Adipose tissue (tissue), 3 donors: ENCODE measurements around the gene C4orf50. TPM values are rescaled to one million over a fixed set of nuclear protein-coding genes. Genes with fewer than 3 reads are reported as not detected.

ENCODE experiments used
- H3K27ac ChIP-seq: one replicate; pipeline ENCODE4 v1.5.1; 2013; ENCODE audit warnings: low read depth, low read length
- WGBS, 3 donors: extraction: QIAGEN DNeasy Blood & Tissue Kit; methylation state at CpG; one replicate each; pipeline ENCODE4 v1.1.7; 2013; 5-methylcytosine and 5-hydroxymethylcytosine counted together
- polyA plus RNA-seq, 3 donors: library from polyadenylated mRNA; stranded (reverse); fragments of 200-250 nt; gene quantifications; one replicate each; pipeline ENCODE4 v1.2.3, GENCODE V29; 2013
- donor health status: healthy with polysubstance abuse.
- donor health status: Bipolar disorder and iron deficiency.
- donor health status: healthy.

Gene C4orf50
- polyA plus RNA-seq, 3 donors = 0.01 to 0.03 TPM; not detected in 1

DNA sequence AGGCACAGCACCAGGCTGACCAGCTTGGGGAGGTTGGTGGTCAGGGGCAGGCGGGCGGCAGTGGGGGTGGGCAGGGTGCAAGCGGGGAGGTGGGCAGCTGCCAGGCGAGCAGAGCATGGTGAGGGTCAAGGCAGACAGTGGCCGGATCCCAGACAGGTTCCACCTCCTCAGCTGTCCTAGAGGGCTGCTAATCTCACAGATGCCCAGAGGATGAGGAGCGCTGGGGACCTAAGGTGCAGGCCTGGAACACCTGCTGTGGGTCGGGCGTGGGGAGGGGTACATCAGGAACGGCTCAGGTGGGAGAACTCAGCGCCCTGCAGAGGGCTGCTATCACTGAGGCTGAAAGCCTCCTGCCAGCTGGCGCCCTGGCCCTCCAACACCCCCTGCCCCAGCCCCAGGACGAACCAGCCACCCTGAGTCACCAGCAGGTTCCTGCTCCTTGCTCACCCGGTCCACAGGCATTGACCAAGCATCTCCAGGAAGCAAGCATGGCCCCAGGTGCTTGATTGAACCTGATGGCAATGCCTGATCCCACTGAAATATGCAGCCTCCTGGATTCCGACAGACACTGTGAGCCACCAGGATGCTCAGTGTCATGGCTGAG lies 28.4 kb upstream of the C4orf50 start:
- no peak overlapping the region for H3K27ac ChIP-seq
- 76 to 93% (median 85%) methylated on average over 14 of the region's 14 CpGs for WGBS, 3 donors

DNA sequence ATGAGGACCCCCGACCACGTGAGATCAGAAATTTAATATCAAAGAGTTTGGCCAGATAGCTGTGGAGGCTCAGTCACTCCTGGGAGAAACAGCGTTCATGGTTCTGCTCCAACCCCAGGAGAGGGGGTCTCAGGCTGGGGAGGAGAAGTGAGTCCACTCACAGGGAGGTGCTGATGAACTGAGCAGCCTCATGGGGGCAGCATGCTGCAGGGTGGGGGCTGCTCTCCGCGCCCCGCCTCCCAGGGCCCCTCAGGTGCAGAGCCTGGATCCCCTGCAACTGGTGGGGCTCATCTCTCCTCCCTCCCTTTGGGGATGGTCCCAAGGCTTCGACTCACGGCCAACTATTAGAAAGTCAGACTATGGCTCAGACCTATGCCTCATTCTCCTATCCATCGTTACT lies 26.6 kb upstream of the C4orf50 start:
- no peak overlapping the region for H3K27ac ChIP-seq
- WGBS, 3 donors = 25 to 40% (median 39%) methylated on average over 9 of the region's 9 CpGs

DNA sequence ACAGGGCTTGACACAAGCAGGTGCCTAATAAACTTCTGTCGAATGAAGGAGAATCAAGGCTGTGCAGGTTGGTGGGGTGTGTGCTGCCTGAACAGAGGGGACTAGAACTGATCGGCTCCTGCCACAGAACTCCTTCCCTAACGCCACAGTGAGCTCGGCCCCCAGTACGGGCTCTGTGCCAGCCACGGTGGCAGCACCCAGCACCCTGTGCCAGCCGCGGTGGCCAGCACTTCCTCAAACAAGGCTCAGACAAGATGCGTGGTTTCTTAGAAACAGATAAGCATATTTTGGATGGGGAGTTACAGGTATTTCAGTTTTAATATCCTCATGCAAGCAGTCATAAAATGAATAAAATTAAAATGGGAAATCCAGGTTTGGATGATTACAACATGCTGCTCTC lies 26.0 kb upstream of the C4orf50 start:
- 37 to 54% (median 46%) methylated on average over 9 of the region's 9 CpGs for WGBS, 3 donors
- no peak overlapping the region for H3K27ac ChIP-seq

DNA sequence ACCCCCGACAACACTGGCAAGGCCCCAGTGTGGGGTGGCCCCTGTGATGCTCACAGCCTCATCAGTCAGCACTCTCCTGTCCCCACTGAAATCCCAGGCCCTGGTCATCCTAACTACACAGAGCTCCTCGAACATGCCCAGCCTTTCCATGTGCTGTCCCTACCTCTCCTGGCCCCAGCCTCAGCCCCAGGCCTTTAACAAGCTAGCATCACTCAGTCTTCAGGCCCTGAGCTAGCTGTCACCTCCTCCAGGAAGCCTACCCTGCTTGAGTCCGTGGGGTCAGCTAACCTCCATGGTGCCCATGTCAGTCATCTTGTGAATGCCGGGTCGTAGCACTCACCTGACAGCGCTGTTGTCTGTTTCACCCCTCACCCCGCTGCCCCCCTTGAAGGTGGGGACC lies 25.6 kb upstream of the C4orf50 start:
- WGBS, 3 donors = 66 to 83% (median 75%) methylated on average over 7 of the region's 7 CpGs
- H3K27ac ChIP-seq = no peak overlapping the region

DNA sequence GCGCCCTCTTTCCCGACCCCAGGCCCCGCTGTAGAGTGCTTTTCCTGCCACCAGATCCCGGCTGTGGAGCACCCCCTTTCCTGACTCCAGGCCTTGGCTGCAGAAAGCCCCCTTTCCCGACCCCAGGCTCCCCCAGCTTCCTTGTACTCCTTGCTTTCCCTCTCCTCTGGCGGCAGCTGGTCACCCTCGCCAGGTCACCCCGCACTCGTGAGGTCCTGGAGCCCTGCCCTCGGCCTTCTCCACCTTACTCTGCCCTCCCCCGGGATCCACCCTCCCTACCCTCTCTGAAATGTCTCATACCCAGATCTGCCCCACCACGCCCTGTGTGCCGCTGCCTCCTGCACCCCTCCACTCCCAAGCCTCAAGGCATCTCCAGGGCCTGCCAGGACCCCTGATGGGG lies 25.0 kb upstream of the C4orf50 start:
- no peak overlapping the region for H3K27ac ChIP-seq
- 58 to 72% (median 72%) methylated on average over 12 to 13 of the region's 13 CpGs for WGBS, 3 donors

DNA sequence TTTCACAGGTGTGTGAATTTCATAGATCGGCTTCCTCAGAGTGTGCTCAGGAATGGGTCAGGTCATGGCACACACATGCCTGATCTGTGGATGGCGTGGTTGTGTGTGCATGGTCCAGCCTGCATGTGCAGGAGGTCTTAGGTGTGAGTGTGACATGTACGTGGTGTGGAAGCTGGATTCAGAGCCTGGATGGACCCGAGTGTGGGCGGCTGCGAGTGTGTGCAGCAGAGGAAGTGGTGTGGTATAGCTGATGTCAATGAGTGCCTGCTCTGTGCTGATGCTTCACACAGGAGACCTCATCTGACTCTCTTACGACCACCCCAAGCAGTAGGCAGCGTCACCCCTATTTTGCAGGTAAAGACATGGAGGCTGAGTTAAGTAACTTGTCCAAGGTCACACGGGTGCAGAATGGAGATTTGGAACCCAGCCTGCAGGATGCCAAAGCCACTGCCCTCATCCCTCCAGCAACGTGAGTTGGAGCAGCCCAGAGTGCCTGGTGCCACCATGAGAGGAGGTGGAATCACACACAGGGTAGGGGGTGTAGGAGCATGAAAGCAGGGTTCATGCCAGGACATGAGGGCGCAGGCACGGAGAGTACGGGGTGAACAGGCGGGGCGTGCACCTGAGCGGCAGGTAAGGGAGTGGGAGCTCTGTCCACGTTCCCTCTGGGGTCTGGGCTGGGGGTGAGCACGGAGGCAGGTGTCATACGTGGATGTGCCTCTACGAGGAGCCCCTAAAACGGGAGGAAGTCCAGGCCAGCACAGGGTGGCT lies 24.2 kb upstream of the C4orf50 start:
- WGBS, 3 donors = 73 to 81% (median 80%) methylated on average over 21 of the region's 21 CpGs
- H3K27ac ChIP-seq = no peak overlapping the region

DNA sequence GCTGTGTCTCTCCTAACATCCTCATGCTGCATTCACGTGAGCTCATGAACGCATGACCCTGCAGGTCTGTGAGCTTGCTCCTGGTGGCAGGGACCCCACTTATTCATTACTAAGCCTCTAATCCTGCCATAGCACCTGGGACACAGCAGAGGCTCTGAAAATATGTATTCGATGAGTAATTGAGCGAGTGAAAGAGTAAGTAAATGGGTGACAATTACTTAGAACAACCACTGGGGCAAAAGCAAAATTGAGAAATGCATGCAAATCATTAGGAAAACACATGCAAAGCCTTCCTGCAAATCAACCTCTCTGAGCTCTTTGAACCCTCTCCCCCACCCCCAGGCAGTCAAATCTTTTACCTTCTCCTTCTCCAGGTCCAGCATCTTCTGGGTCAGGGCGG lies 23.6 kb upstream of the C4orf50 start:
- no peak overlapping the region for H3K27ac ChIP-seq
- WGBS, 3 donors = 65 to 85% (median 83%) methylated on average over 5 of the region's 5 CpGs

DNA sequence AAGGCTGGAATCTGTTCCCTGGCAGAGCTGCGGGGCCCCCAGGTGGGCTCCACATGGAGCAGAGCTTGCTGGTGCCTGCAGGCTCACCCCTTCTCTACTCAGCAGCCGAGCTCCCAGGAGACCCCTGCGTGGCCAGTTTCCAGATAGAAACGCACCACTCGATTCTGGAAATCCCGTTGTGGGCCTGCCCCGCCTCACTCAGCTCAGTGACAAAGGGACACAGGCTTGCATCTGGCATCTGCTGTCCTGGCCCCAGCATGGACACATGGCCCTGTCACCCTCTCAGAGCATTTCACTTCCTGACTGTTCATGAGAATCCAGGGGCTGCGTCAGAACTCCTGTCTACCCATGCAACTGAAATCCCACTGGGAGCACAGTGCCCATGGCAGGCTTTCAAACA lies 20.5 kb upstream of the C4orf50 start:
- H3K27ac ChIP-seq = no peak overlapping the region
- WGBS, 3 donors = 71 to 78% (median 73%) methylated on average over 8 of the region's 8 CpGs

DNA sequence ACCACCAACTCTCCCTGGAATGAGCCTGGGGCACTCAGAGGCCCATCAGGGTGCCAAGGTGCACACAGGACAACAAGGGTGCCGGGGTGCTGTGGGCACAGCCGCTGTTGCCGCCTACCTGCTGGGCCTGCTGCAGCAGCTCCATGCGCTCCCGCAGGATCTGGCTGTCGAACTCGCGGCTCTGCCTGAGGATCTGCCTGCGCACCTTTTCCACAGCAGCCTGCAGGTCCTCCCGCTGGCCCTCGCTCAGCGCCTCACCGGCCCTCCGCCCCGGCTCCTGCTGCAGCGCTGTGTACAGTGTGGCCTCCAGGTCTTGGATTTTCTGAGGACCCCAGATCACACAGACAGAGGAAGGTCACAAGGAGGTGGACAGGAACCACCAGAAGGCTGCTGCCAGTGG lies 17.6 kb upstream of the C4orf50 start:
- H3K27ac ChIP-seq = no peak overlapping the region
- 90 to 95% (median 92%) methylated on average over 16 of the region's 16 CpGs for WGBS, 3 donors

DNA sequence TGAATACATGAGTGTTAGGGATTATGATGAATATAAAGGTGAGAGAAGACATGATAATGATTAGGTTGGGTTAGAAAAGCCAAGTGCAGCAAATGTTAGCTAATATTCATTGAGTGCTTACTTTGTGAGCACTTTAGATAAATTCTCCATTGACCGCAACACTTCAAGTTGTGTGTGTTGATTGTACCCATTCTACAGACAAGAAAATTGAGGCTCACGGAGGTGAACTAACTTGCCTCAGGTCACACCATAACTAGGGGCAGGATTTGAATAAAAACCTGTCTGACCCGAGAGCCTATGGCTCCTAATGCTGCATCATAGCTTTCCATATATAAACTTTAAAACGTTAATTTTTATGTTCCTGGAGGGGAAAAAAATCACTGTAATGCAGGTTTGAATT lies 15.2 kb upstream of the C4orf50 start:
- H3K27ac ChIP-seq = no peak overlapping the region
- 56 to 63% (median 62%) methylated on average over 4 of the region's 4 CpGs for WGBS, 3 donors

DNA sequence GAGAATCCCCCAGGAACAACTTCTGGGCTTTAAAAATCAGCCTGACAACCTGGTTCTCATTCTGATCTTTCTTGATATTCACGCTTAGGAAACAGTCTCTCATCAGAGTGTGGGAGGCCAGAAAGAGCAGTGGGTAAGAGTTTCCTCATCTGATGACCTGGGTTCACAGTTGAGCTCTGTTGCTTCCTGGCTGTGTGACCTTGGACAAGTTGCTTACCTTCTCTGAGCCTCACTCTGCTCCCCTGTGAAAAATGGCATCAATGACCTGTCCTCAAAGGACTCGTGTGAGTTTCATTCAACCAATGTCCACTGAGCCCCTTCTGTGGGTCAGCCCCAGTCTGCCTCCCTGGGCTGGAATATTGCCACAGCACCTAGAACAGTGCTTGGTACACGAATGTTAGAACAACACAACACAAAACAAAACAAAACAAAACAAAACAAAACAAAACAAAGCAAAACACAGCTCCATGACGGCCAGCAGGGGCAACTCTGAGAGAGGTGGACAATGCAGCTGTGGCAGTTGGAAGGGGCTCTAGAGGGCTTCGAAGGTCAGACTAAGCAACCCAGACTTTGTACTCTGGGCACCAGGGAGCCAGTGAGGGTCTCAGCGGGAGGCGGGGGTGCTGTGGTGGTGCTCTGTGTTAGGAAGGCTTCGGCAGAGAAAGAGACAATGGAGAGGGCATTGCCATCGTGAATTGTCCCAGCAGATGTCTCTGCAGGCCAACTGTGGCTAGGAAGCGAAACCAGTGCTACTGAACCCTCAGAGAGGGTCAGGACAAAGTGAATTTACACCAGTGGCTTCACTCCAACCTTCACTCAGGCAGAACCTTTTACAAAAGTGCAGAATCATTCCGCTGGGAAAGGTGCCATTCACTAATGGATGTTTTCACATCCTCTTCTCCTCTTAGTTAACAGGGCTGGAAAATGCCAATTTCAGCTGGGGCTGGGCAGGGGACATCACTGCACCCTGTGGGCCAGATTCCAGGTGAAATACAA lies 14.3 kb upstream of the C4orf50 start:
- H3K27ac ChIP-seq = no peak overlapping the region
- 60 to 65% (median 62%) methylated on average over 11 of the region's 11 CpGs for WGBS, 3 donors

DNA sequence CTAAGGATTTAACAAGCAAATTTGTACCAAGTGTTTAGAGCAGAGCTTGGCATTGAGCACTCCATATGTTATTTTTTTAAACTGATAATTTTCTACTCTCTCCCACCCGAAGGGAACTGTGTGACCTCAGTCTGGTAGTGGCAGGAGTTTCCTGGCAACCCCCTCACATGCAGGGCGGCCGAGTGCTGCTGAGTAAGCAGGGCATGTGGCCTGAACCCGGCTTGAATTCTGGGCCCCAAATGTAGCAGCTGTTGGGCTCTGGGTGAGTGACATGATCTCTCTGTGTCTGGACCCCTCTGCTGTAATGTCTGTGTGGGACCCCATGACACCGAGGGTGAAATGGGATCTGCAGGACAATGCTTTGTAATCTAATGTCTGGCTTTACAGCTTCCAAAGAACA lies 13.6 kb upstream of the C4orf50 start:
- 35 to 39% (median 39%) methylated on average over 5 of the region's 5 CpGs for WGBS, 3 donors

DNA sequence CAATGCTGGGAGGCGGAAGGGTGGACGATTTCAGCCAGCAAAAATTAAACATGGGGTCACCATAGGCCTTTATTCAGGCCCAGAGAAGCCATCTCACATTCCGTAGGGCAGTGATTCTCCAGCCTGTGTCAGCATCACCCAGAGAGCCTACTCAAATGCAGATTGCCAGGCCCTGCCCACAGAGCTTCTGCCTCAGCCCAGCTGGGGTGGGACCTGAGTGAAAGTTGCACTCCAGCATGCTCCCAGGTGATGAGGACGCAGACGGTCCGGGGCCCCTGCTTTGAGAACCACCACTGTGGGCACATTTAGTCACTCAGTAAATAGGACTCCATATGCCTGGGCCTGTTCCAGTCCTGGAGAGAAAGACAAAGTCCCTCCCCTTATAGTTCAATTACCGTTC lies 12.4 kb upstream of the C4orf50 start:
- 71 to 84% (median 76%) methylated on average over 7 of the region's 7 CpGs for WGBS, 3 donors
- H3K27ac ChIP-seq = no peak overlapping the region

More for the DNA sequence above, 13.6 kb upstream of the C4orf50 start:
- no peak overlapping the region for H3K27ac ChIP-seq

DNA sequence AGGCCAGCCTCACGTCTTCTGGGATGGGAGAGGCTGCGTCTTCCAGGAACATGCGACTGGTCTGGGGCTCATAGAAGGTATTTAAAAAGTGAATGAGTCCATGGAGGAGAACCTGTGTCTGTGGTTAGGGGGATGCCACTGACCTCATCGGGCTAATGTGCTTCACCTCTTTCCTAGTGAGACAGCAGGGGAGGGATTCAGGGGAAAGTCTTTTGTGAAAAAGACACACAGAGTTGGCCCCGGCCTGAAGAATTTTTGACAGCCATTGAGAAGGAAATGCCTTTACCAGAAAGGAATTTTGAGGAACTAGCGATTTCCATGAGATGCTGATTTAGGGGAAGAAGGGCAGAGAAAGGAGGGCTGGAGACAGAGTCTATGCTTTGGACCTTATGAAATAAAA lies 11.0 kb upstream of the C4orf50 start:
- no peak overlapping the region for H3K27ac ChIP-seq
- WGBS, 3 donors = 65 to 76% (median 66%) methylated on average over 6 of the region's 6 CpGs

DNA sequence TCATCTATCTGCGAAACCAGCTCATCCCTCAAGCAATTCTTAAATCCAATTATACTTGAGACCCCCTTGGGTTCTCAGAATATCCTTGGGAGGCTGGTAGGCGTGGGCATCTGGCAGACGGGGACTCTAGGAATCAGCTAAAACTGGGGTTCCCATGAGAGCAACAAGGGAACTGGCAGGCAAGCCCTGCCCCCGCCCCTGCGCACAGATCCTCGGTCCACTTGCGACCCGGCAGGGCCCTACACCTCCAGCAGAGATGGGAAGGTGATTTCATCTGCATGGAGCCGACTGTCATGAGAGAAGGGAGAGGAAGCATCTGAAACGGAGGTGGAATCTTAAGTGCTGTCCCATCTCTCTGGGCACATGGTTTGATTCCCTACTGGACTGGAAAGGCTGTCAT lies 9.9 kb upstream of the C4orf50 start:
- H3K27ac ChIP-seq = no peak overlapping the region
- WGBS, 3 donors = 66 to 75% (median 73%) methylated on average over 10 of the region's 10 CpGs

DNA sequence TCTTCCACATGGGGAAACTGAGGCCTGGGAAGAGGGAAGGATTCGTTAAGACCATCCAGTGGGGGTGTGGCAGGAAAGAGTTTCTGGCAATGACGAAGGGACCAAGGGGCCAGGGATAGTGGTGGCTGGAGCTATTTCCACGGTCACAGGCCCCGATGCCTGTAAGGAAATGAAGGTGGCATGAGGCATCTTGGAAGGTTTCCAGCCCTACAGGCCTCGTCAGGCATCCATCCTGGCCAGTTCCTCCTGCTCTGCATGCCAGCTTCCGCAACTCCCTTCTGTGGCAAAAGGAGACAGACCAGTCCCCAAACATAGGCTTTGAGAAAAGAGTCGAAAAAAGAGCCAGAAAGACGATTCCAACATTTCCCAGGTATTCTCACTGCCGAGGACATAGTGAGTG lies 9.2 kb upstream of the C4orf50 start:
- WGBS, 3 donors = 69 to 73% (median 71%) methylated on average over 9 of the region's 9 CpGs
- no peak overlapping the region for H3K27ac ChIP-seq

DNA sequence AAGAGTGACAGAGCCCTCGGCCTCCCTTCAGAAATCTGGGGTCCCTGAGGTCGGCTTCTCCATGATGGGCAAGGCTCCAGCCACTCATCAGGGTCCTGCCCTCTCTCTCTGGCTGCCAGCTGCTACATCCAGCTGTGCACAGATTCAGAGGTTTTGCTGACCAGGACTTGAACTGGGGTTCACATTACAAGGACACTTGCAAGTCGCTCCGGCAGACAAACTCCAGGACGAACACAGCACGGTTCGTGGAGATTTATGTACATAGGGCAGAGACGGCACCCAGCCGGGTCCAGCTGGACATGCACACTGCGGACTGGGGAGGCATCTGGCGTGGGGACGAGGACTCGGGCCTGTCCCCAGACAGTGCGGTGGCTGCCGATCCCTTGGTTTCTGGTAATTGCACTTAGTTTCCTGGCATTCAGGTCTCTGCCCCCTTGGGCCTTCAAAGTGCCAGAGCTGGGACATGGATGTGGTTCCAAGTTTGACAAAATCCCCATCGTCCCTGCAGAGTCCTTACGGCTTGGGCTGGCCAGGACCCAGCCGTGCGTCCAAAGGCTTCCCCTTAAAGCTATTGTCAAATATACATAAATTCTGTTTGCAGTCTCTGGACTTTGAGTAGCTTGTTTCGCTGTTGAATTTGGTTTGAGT lies 6.2 kb upstream of the C4orf50 start:
- no peak overlapping the region for H3K27ac ChIP-seq
- 67 to 82% (median 69%) methylated on average over 20 of the region's 20 CpGs for WGBS, 3 donors

DNA sequence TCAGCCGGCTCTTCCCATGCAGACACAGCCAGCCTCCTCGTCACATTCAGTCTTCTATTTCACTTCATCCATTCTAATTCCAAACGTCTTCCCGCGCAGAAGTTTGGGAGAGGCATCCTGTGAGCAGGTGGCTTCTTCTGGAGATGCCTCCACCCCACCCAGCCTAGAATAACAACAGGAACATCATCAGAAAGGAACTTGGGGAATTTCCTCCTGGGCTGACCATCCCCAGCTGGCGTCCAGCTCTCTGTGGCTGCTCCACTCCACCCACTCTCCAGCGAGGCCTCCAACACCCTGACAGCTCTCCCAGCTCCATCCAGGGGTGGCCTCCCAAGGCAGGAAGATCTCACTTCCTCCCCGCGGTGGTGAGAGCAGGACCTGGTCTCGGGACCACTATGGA lies 5.5 kb upstream of the C4orf50 start:
- no peak overlapping the region for H3K27ac ChIP-seq
- 65 to 78% (median 66%) methylated on average over 10 of the region's 10 CpGs for WGBS, 3 donors
